ENCODE data around the gene MAB21L4. TPM values are rescaled to one million over a fixed set of nuclear protein-coding genes. Genes with fewer than 3 reads are reported as not detected.

The MAB21L4 gene
- total and polyA plus RNA-seq, 2 of the 8 experiments (the other 6 are each of a cell fraction or from before 2014, with no cell fraction given) = 0.11 TPM; not detected in 1

GRCh38 chr2:240917009-240917683 lies 21.2 kb upstream of the MAB21L4 start:
- 88% methylated on average over 19 of the region's 20 CpGs; no CpG with 5 or more reads in 1 of the 2 experiments for WGBS, 2 experiments (ENCODE audit: extremely low coverage in 1 of 2, insufficient coverage in 1 of 2, insufficient read length in 1 of 2, insufficient replicate concordance in 2 of 2, low coverage in 1 of 2, low lambda C conversion rate in 2 of 2, missing lambda C conversion rate in 1 of 2)
- FAIRE-seq = no peak
- Histone ChIP-seq H3K4me2 (ENCODE audit: insufficient read depth in 1 of 2, low read depth in 2 of 2, low read length in 2 of 2) (peak overlapping the region; percentile 59 to 83; a peak in 3 of 4 replicates), H4K8ac (ENCODE audit: extremely low read depth, insufficient read depth, low read length) (no peak overlapping the region), H3K14ac (ENCODE audit: insufficient read length) (no peak overlapping the region), H3K4me1 (replicated peaks in 1 of 4; ENCODE audit: control insufficient read depth in 3 of 4, insufficient read depth in 4 of 4, low read length in 3 of 4) (peaks cover 0 to 6% (median 3%) of the 10 kb centered on the region in 4 experiments; a peak in 4 of 7 replicates), H3K79me1 (ENCODE audit: low read depth, low read length) (no peaks in the 10 kb centered on the region), H2BK12ac (ENCODE audit: low read depth, low read length) (no peak overlapping the region), H3K23me2 (ENCODE audit: low read depth, low read length) (peaks cover 4% of the 10 kb centered on the region; the same call in 1 of the 2 replicates), H2BK120ac (replicated peaks; ENCODE audit: low read depth, low read length) (no peak overlapping the region), H3K56ac (replicated peaks; ENCODE audit: insufficient read length, low read depth, low read length) (no peak overlapping the region), H3K4me3 (ENCODE audit: extremely low read depth in 1 of 4, insufficient read depth in 2 of 4, low read depth in 3 of 4, low read length in 4 of 4) (peak overlapping the region in 2 of 4 experiments; percentile 34 to 60; a peak in 4 of 8 replicates), H2BK5ac (ENCODE audit: low read depth, low read length) (no peak overlapping the region), H3K36me3 (ENCODE audit: control insufficient read depth in 2 of 4, insufficient read depth in 4 of 4, low read length in 3 of 4) (no peaks in the 10 kb centered on the region), H2BK20ac (ENCODE audit: low read length) (no peak overlapping the region), H4K91ac (replicated peaks; ENCODE audit: insufficient read length, low read length) (no peak overlapping the region), H3K4ac (replicated peaks; ENCODE audit: insufficient read length, low read depth, low read length) (no peak overlapping the region), H3K79me2 (ENCODE audit: control insufficient read depth in 1 of 2, insufficient read depth in 2 of 2, low read length in 2 of 2) (no peaks in the 10 kb centered on the region), H3K27me3 (replicated peaks in 1 of 4; ENCODE audit: control insufficient read depth in 3 of 4, extremely low read depth in 1 of 4, insufficient read depth in 3 of 4, low read length in 3 of 4) (peaks cover 1 to 9% (median 9%) of the 10 kb centered on the region in 4 experiments; a peak in 6 of 7 replicates), H3K23ac (ENCODE audit: insufficient read length) (no peak overlapping the region), H3K18ac (ENCODE audit: extremely low read depth, low read length) (no peak overlapping the region), H4K20me1 (replicated peaks in 1 of 2; ENCODE audit: control insufficient read depth in 1 of 2, insufficient read depth in 2 of 2, low read length in 2 of 2) (peaks cover 2 to 4% of the 10 kb centered on the region in 2 experiments), H2AK5ac (ENCODE audit: low read depth, low read length) (no peak overlapping the region), H4K5ac (ENCODE audit: insufficient read length, low read depth, low read length) (no peak overlapping the region), H3K9me3 (ENCODE audit: insufficient read depth in 2 of 2, low read depth in 1 of 2, low read length in 1 of 2) (no peaks in the 10 kb centered on the region), H3K27ac (ENCODE audit: low read depth, low read length) (no peak overlapping the region), H2BK15ac (ENCODE audit: low read length) (no peak overlapping the region), H3K9ac (replicated peaks in 1 of 4; ENCODE audit: extremely low read depth in 1 of 4, low read depth in 3 of 4, low read length in 3 of 4) (no peak overlapping the region), H2AFZ (ENCODE audit: low read length) (peak overlapping the region; percentile 24; the same call in 1 of the 2 replicates)
- peak in 1 of 2 experiments; percentile 58 for DNase-seq (ENCODE audit: low read depth in 1 of 2, low spot score in 2 of 2)
- ChIA-PET CTCF (ENCODE audit: partially characterized antibody) (interaction anchor here (1.0 to 1.5 kb wide), 3 partner anchors 11 to 48 kb away, joined by 3 read pairs; no protein-coding TSS in a partner anchor), POLR2A (ENCODE audit: partially characterized antibody) (no interaction called here)
- TF ChIP-seq RXRA (IDR thresholded peaks at IDR 0.05; ENCODE audit: insufficient read depth, low read depth, low read length) (no peak), TAF1 (IDR thresholded peaks at IDR 0.05; ENCODE audit: low read depth, low read length) (no peak), CHD2 (IDR thresholded peaks at IDR 0.05; ENCODE audit: low read length) (no peak), SIX5 (IDR thresholded peaks at IDR 0.05; ENCODE audit: low read depth, low read length) (no peak), SIN3A (conservative IDR thresholded peaks at IDR 0.05 in 1 of 2, IDR thresholded peaks at IDR 0.05 in 1 of 2; ENCODE audit: low read depth in 1 of 2, low read length in 2 of 2) (no peak), EGR1 (IDR thresholded peaks at IDR 0.05; ENCODE audit: borderline replicate concordance, low read depth, low read length) (no peak)

Data from H1 (cell line).